NCI-H1694 (cell line): ENCODE results near the gene SLC37A1.
"Not testable (repeated sequence)": the region's sequence is repeated elsewhere in the genome, so short reads cannot be mapped to it uniquely, and the experiment has no call there.

ENCODE experiments used
- DNase-seq: peaks from one replicate; lab custom pipeline; 2025; lab: John Stamatoyannopoulos, UW

Gene SLC37A1

DNA sequence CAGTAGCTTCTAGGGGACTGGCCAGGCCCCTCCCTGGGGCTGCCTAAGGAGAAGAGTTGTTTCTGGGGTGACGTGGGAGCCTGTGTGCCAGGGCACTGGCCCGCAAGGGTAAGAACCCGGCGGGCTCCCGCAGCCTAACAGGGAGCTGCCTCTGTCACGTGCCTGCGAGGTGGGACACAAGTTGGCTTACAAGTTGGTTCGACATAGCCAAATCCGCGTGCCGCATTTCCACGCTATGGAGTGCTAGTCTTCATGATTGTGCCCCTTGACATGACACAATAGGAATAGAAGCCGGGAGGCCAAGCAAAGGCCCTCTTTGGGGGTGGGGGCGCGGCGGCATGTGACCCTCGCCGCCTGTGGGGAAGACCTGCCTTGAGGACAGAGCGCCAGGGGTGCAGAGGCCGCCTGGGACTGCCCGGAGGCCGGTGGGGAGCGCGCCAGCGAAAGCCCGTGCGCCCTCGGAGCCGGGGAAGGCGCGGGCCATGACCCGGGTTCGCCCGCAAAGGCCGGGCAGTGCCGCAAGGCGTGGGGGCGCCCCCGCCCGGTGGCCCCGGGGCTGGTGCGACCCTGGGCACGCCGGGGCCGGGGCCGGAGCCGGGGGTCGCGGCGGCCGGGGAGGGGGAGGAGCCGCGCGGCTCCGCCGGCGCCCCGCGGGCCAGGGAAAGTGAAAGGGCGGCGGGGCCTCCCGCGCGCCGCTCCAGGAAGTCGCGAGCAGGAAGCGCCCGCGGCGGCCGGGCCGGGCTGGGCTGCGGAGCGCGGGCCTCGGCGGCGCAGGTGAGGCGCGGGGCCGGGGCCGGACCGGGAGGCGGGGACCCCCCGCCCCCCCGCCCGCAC is at the start of gene SLC37A1:
SLC37A1 (plus strand) TSS at position 702 of the 834 bp plus-strand sequence. CDS start 4,603 bp downstream, outside the sequence.
- no peak for DNase-seq

DNA sequence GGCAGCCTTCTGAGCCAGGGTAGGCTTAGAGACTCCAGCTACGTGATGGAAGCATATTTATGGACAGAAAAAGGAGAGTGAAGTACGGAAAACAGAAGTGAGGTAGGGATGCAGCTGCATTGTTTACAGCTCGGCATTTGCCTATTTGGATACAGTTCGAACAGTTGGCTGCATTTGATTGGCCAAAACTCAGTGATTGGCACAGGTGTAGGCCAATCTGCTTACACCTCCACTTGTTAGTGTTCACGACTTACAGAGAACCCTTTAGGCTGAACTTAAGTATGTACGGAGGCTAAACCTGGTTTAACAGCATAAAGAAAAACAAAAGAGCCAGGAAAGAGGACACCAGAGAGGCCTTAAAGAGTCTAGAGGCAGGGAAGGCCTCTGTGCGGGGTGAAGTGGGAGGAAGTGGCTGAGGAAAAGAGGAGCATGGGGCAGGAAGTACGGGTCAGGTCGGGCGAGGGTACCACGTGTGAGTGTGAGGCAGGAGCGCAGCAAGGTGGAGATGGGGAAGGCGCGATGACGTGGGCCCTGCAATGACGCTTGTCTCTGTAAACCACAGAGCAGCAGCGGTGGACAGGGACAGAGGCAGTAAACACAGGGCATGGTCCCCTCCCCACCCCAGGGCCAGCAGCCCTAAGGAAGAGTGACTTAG is 49.7 kb upstream of the SLC37A1 start:
- DNase-seq, result no peak

- DNase-seq, result no peak
These were observed 48.4 kb upstream of the SLC37A1 start for GRCh38 chr21:42465008-42465802.

DNA sequence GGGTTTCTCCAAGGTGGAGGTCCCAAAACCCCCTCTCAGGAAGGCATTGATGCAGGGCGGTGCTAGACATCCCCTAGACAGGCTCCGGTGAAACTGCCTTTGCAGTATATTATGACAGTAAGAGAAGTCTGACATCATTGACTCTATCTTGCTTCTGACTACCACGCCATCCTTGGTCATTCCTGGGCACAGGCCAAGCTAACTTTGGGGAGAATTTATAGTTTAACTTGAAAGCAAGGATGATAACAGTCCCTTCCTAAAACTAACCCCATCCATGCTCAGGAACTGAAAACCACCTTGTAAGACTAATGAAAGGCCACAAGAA is 47.9 kb upstream of the SLC37A1 start:
- DNase-seq, result no peak

DNA sequence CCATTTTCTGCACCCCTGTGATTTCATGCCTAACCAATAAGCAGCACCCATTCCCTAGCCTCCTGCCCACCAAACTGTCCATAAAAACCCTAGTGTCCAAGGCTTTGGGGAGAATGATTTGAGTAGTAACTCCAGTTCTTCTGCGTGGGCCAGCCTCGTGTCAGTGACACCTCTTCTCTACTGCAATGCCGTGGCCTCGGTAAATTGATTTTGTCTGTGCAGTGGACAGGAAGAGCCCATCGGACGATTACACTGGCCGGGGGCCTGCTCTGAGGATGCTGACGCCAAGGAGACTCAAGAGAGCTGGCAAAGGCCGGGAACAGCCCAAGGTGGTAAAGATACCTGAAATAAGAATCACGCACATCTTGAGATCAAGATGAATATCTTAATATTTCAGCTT is 47.0 kb upstream of the SLC37A1 start:
- no peak for DNase-seq

GRCh38 chr21:42467140-42467983 is 46.3 kb upstream of the SLC37A1 start:
- no peak for DNase-seq

DNA sequence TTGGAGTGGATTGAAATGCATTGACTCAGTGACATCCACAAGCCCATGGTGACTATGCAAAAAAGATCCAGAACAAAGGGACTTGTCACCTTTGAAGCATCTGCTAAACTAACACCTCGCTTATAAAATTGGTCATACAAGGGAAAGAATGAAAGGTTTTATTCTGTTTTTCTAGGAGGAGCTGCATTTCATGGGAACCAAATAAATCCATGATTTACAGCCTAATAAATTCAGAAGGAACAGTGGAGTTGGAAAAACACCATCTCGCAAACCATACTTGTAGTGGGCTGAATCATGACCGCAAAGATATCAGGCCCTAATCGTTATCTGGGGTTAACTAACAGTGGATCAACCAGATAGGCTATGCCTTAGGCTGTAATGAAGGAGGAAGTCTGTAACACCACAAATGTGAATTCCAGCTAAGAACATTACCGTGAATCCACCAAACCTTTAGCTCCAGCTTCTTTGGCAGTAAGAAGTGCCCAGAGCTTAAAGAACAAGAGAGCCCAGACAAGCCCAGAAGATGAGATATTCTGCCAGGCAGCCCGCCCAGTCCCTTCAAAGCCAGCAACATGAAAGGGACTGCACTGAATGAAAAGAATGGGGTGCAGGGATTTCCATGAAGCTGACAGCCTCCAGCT is 45.0 kb upstream of the SLC37A1 start:
- no peak for DNase-seq

DNA sequence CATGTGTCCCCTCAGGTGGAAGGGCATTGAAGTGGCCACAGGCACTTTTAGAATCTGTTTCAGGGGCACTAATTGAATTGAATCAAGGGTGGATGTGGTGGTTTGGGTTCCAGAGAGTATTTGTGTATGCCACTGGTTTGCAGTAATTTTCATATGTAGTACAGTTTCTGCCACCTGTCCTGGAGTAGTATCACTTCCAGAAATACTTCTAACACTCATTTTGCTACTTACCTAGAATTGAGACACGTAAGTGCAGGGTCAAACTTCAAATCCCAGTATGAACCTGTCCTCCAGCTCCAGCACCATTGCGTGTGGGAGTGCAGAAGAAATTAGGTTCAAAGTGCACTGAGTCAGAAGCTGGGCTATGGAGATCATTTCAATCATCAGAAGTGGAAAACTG is 44.4 kb upstream of the SLC37A1 start:
- no peak for DNase-seq

- DNase-seq, result not testable (repeated sequence)
These were observed 43.9 kb upstream of the SLC37A1 start for GRCh38 chr21:42469726-42470125.

- no peak for DNase-seq
These were observed 42.4 kb upstream of the SLC37A1 start for GRCh38 chr21:42471206-42471605.

DNA sequence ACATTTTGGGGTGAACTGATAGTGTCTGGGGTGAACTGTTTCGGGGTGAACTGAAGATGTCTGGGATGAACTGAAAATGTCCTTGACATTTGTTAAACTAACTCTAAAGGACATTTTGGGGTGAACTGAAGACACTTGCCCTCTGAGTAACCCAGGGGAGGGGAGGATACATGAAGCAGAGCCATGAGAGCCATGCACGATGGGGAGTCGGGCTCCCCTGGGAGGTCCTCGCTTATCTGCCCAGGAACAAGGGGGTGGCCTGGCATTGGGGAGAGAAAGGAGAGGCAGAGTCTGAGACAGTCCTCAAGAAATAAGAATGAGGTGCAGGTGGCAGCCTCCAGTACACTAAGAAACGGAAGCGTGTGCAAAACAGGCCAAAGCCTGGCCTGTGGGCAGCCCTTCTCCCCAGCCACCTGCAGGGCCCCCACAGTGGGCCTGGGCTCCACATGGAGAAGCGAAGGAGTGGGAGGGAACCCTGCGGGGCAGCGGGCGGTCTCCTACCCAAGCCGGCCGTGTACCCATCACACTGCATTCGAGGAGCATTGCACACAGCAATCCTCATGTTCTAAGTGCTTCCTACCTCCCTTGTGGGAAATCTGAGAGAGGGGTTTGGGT is 41.8 kb upstream of the SLC37A1 start:
- DNase-seq, result no peak

- no peak for DNase-seq
These were observed 41.1 kb upstream of the SLC37A1 start for GRCh38 chr21:42472521-42472920.

GRCh38 chr21:42473498-42474042 is 40.1 kb upstream of the SLC37A1 start:
- DNase-seq, result no peak

DNA sequence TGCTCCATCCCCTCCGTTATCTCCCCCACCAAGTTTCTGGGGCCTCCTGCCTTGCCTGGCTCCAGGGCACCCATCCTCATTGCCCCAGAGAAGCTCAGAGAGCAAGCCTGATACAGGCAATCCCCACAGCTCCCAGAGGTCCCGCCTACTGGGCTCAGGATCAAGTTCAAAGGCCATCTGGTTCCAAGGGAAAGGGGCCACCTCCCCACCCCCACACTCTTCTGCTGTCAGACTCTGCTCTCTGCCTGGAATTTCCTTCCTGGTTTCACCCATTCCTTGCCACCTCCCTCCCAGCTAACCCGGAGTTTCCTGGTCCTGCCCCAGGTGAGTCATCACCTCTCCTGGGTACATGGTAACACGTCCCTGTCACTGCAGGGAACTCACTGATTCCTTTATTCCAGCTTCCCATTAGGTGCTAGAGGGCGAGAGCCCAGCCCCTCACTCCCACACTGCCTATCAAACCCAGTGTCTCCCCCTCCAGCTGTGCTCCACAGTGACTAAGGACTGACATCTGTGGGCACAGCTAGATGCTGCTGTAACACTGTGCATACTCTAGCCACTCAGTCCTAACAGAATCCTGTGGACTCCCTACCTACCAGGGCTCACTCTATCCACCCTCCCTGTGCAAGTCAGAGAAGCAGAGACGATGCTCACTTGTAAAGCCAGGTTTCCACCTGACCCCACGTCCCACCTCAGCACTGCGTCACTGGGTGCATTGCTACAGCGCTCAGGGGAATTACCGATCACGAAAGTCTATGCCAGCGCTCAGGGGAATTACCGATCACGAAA is 39.4 kb upstream of the SLC37A1 start:
- no peak for DNase-seq

DNA sequence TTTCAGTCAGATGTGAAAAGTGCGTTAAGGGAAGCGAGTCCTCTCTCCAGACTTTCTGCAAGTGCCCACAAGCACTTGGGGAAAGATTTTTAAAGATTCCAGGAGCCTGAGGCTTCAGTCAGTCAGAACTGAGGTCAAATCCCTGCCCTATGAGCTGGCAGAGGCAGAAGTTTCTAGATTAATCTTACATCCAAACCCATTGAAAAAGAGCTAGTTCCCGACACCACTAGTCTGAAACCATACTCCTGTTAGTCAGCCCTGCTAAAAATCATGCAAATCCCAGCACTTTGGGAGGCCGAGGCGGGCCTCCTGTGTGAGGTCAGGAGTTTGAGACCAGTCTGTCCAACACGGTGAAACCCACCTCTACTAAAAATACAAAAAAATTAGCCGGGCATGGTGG is 38.6 kb upstream of the SLC37A1 start:
- no peak for DNase-seq

GRCh38 chr21:42475526-42476387 is 37.9 kb upstream of the SLC37A1 start:
- DNase-seq, result no peak

DNA sequence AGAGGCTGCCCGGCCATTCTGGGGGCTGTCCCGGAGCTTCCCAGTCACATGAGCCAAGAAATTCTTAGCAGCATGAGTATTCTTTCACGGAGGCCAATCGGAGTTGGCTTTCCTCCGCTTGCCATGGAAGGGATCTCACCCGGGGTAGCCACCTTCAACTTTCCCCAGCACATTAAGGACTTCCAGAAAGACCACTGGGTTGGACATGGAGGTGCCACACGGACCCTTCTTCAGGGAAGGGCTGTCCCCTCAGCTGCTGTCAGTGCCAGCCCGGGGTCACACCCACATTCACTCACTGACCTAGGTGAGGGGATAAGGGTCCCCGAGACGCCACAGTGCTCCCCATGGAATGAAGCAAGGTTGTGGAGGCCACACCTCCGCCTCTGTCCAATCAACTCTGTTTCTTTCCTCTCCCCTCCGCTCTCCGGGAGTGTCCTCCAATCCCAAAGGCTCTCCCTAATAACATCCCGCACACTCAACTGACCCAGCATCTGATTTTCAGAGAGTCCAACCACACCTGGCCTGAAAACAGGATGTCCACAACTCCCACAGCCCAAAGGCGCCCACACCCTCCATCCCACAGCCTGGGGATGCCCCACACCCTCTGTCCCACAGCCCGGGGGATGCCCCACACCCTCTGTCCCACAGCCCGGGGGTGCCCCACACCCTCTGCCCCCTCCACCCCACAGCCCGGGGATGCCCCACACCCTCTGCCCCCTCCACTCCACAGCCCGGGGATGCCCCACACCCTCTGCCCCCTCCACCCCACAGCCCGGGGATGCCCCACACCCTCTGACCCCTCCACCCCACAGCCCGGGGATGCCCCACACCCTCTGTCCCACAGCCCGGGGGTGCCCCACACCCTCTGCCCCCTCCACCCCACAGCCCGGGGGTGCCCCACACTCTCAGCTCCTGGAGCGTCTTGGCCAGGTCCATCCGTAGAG is 37.0 kb upstream of the SLC37A1 start:
- DNase-seq, result no peak

GRCh38 chr21:42478504-42478903 is 35.1 kb upstream of the SLC37A1 start:
- no peak for DNase-seq
